Gastroesophageal sphincter (tissue), 2 donors: Measurements from ENCODE around the gene LAMA3.

Source experiments
- POLR2A ChIP-seq, 2 donors: fragments of 450-650 bp; IDR thresholded peaks; one replicate each; pipeline ENCODE4 v1.6.1; 2017; ENCODE audit warnings: antibody characterized with exemption in 2 of 2, mild to moderate bottlenecking in 2 of 2, moderate library complexity in 1 of 2
- POLR2AphosphoS5 ChIP-seq: sonication (generic); formaldehyde crosslinking; IDR thresholded peaks from one replicate; pipeline ENCODE4 v1.6.1; 2017; ENCODE audit warnings: antibody characterized with exemption

- TF ChIP-seq POLR2AphosphoS5 (no peak), POLR2A (IDR thresholded peaks at IDR 0.05) (no peak)
Observed at GRCh38 chr18:23990474-23991410, 301.5 kb downstream of the LAMA3 start.
